Measurements from ENCODE around the gene BTBD2.

DNA sequence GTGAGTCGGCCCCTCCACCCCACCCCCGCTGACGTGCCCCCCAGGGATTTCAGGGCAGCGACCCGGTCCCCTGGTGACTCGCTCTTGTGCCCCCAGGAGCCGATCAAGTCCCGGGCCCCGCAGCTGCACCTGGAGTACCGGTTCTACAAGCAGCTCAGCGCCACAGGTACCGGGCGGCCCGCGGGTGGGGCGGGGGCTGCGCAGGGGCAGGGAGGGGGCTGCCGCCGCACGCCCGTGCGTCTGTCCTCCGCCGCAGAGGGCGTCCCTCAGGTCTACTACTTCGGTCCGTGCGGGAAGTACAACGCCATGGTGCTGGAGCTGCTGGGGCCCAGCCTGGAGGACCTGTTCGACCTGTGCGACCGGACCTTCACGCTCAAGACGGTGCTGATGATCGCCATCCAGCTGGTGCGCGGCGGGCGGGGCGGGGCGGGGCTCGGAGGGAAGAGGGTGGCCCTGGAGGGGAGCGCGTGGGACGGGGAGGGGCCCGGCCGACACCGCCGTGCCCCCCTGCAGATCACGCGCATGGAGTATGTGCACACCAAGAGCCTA is 37.1 kb downstream of the BTBD2 start:
- TF ChIP-seq POLR2AphosphoS5 (IDR thresholded peaks at IDR 0.05; ENCODE audit: borderline replicate concordance, low read depth, low read length): no peak
- no peak for TF ChIP-seq EZH2 (IDR thresholded peaks at IDR 0.05)
- TF ChIP-seq FOXP2 (optimal IDR thresholded peaks at IDR 0.05; ENCODE audit: control extremely low read depth, extremely low read length, insufficient read depth): no peak

Measured in SK-N-MC (cell line).